ENCODE data around the gene P4HA2. TPM values are rescaled to one million over a fixed set of nuclear protein-coding genes. Genes with fewer than 3 reads are reported as not detected.

The P4HA2 gene
- total RNA-seq, 2 donors from 2014 or later: 0.50 TPM; not detected in 1

GRCh38 chr5:132268769-132269551 is 41.3 kb upstream of the P4HA2 start:
- Mint-ChIP-seq H3K36me3 (ENCODE audit: low read depth) (no peaks in the 10 kb centered on the region), H3K27ac (no peak overlapping the region), H3K4me1 (peaks cover 18% of the 10 kb centered on the region), H3K27me3 (peaks cover 13% of the 10 kb centered on the region), H3K4me3 (no peak overlapping the region)
- no peak for DNase-seq
- ATAC-seq: no peak
- H3K9me3 ChIP-seq (ENCODE audit: control insufficient read depth, low read length, poor library complexity, severe bottlenecking): no peaks in the 10 kb centered on the region

- DNase-seq: no peak
- Mint-ChIP-seq H3K27ac (peak overlapping the region; percentile 69), H3K27me3 (peaks cover 5% of the 10 kb centered on the region), H3K4me1 (peaks cover 11% of the 10 kb centered on the region), H3K4me3 (no peak overlapping the region), H3K36me3 (ENCODE audit: low read depth) (no peaks in the 10 kb centered on the region)
- H3K9me3 ChIP-seq (ENCODE audit: control insufficient read depth, low read length, poor library complexity, severe bottlenecking): no peaks in the 10 kb centered on the region
- ATAC-seq: no peak
These were observed 40.5 kb upstream of the P4HA2 start for GRCh38 chr5:132267931-132268768.

- no peaks in the 10 kb centered on the region for H3K27me3 Mint-ChIP-seq
- no peaks in the 10 kb centered on the region for H3K36me3 Mint-ChIP-seq (ENCODE audit: low read depth)
- no peaks in the 10 kb centered on the region for H3K9me3 ChIP-seq (ENCODE audit: control insufficient read depth, low read length, poor library complexity, severe bottlenecking)
- ATAC-seq: no peak
- H3K4me1 Mint-ChIP-seq: peaks cover 6% of the 10 kb centered on the region
- H3K4me3 Mint-ChIP-seq: no peak overlapping the region
- no peak for DNase-seq
- H3K27ac Mint-ChIP-seq: peak overlapping the region; percentile 69
These were observed 39.6 kb upstream of the P4HA2 start for GRCh38 chr5:132267166-132267739.

GRCh38 chr5:132266836-132267160 is 39.1 kb upstream of the P4HA2 start:
- H3K9me3 ChIP-seq (ENCODE audit: control insufficient read depth, low read length, poor library complexity, severe bottlenecking): no peaks in the 10 kb centered on the region
- no peak for ATAC-seq
- Mint-ChIP-seq H3K36me3 (ENCODE audit: low read depth) (no peaks in the 10 kb centered on the region), H3K4me3 (no peak overlapping the region), H3K27ac (no peak overlapping the region), H3K4me1 (peaks cover 8% of the 10 kb centered on the region), H3K27me3 (no peaks in the 10 kb centered on the region)
- DNase-seq: no peak

GRCh38 chr5:132266031-132266835 is 38.6 kb upstream of the P4HA2 start:
- H3K4me3 Mint-ChIP-seq: no peak overlapping the region
- peaks cover 9% of the 10 kb centered on the region for H3K4me1 Mint-ChIP-seq
- no peaks in the 10 kb centered on the region for H3K27me3 Mint-ChIP-seq
- H3K36me3 Mint-ChIP-seq (ENCODE audit: low read depth): no peaks in the 10 kb centered on the region
- ATAC-seq: no peak
- H3K9me3 ChIP-seq (ENCODE audit: control insufficient read depth, low read length, poor library complexity, severe bottlenecking): no peaks in the 10 kb centered on the region
- no peak for DNase-seq
- no peak overlapping the region for H3K27ac Mint-ChIP-seq

GRCh38 chr5:132265336-132266030 is 37.8 kb upstream of the P4HA2 start:
- Mint-ChIP-seq H3K27ac (no peak overlapping the region), H3K27me3 (peaks cover 3% of the 10 kb centered on the region), H3K36me3 (ENCODE audit: low read depth) (no peaks in the 10 kb centered on the region), H3K4me3 (no peak overlapping the region), H3K4me1 (peaks cover 10% of the 10 kb centered on the region)
- DNase-seq (no peak), ATAC-seq (no peak)
- H3K9me3 ChIP-seq (ENCODE audit: control insufficient read depth, low read length, poor library complexity, severe bottlenecking): no peaks in the 10 kb centered on the region

GRCh38 chr5:132264546-132265335 is 37.1 kb upstream of the P4HA2 start:
- ATAC-seq (no peak), DNase-seq (no peak)
- no peak overlapping the region for H3K27ac Mint-ChIP-seq
- no peaks in the 10 kb centered on the region for H3K9me3 ChIP-seq (ENCODE audit: control insufficient read depth, low read length, poor library complexity, severe bottlenecking)
- H3K36me3 Mint-ChIP-seq (ENCODE audit: low read depth): no peaks in the 10 kb centered on the region
- H3K27me3 Mint-ChIP-seq: peaks cover 8% of the 10 kb centered on the region
- peaks cover 14% of the 10 kb centered on the region for H3K4me1 Mint-ChIP-seq
- no peak overlapping the region for H3K4me3 Mint-ChIP-seq

- no peak overlapping the region for H3K27ac Mint-ChIP-seq
- no peak overlapping the region for H3K4me3 Mint-ChIP-seq
- DNase-seq (no peak), ATAC-seq (peak; percentile 58)
- no peaks in the 10 kb centered on the region for H3K9me3 ChIP-seq (ENCODE audit: control insufficient read depth, low read length, poor library complexity, severe bottlenecking)
- H3K4me1 Mint-ChIP-seq: peaks cover 14% of the 10 kb centered on the region
- H3K36me3 Mint-ChIP-seq (ENCODE audit: low read depth): no peaks in the 10 kb centered on the region
- peaks cover 8% of the 10 kb centered on the region for H3K27me3 Mint-ChIP-seq
These were observed 36.1 kb upstream of the P4HA2 start for GRCh38 chr5:132263548-132264261.

- DNase-seq (no peak), ATAC-seq (no peak)
- Mint-ChIP-seq H3K4me3 (no peak overlapping the region), H3K27ac (no peak overlapping the region), H3K27me3 (peaks cover 14% of the 10 kb centered on the region), H3K4me1 (peaks cover 14% of the 10 kb centered on the region), H3K36me3 (ENCODE audit: low read depth) (no peaks in the 10 kb centered on the region)
- no peaks in the 10 kb centered on the region for H3K9me3 ChIP-seq (ENCODE audit: control insufficient read depth, low read length, poor library complexity, severe bottlenecking)
These were observed 35.4 kb upstream of the P4HA2 start for GRCh38 chr5:132262882-132263547.

GRCh38 chr5:132261881-132262845 is 34.5 kb upstream of the P4HA2 start:
- peaks cover 8% of the 10 kb centered on the region for H3K4me1 Mint-ChIP-seq
- H3K9me3 ChIP-seq (ENCODE audit: control insufficient read depth, low read length, poor library complexity, severe bottlenecking): no peaks in the 10 kb centered on the region
- H3K36me3 Mint-ChIP-seq (ENCODE audit: low read depth): no peaks in the 10 kb centered on the region
- no peak overlapping the region for H3K4me3 Mint-ChIP-seq
- H3K27me3 Mint-ChIP-seq: peaks cover 15% of the 10 kb centered on the region
- ATAC-seq (no peak), DNase-seq (no peak)
- no peak overlapping the region for H3K27ac Mint-ChIP-seq

Measured in T-helper 17 cell (primary cell).